ENCODE results near the gene CEACAM19.

DNA sequence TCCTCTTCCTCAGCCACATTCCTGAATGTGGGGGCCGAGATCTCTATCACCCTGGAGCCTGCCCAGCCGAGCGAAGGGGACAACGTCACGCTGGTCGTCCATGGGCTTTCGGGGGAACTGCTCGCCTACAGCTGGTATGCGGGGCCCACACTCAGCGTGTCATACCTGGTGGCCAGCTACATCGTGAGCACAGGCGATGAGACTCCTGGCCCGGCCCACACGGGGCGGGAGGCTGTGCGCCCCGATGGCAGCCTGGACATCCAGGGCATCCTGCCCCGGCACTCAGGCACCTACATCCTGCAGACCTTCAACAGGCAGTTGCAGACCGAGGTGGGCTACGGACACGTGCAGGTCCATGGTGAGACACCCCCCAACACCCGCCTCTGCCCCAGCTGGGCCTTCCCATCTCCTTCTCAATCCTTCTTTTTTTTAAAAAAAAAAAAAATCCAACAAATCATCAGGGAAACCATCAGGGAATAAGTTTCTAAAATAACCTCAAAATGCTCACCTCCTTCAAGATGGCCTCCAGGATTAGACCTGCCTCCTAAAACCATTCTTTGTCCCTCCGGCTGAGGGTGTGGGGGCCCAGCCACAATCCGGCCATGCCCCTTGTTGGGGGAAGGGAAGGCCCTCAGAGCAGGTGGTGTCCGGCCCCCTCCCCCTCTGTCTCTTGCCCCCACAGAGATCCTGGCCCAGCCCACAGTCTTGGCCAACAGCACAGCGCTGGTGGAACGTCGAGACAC is 32.2 kb downstream of the CEACAM19 start:
- TF ChIP-seq SIN3A (conservative IDR thresholded peaks at IDR 0.05 in 1 of 2, IDR thresholded peaks at IDR 0.05 in 1 of 2; ENCODE audit: low read depth in 1 of 2, low read length in 2 of 2) (no peak), CTCF (IDR thresholded peaks at IDR 0.05; ENCODE audit: control extremely low read depth in 1 of 3, insufficient read depth in 1 of 3, low read depth in 1 of 3, low read length in 3 of 3) (no peak)
